ACHN (cell line): ENCODE results near the gene SORCS1.
"Not testable (repeated sequence)": the region's sequence is repeated elsewhere in the genome, so short reads cannot be mapped to it uniquely, and the experiment has no call there.

Experiments used
- DNase-seq: peaks from one replicate; pipeline ENCODE4 v3.0.0-alpha.2; 2015
- in situ Hi-C: cut with HindIII; loops from 2 replicates; pipeline ENCODE4 v1.10.0; 2017; ENCODE audit warnings: low sequenced_read_pairs, low pct_ligation_motif_present, low pct_unique_long_range_greater_than_20kb

The SORCS1 gene

DNA sequence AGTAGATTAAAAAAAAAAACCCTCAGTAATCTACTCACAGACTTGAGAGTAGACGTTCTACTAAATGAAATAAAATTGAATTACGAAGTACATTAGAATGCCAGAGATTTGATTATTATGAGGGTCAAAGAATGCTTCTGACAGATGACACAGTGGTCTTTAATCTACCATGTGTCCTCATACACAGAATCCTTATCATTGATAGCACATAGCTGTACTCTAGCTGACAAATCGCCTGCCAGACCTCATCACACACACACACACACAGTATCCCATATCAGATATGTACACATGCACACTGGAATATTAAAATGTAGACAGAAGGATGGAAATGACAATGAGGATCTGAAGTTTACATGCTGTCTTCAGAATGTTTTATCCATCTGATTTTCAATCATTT lies 104.6 kb downstream of the SORCS1 start:
- no peak for DNase-seq
- in situ Hi-C loops = no loop called here

DNA sequence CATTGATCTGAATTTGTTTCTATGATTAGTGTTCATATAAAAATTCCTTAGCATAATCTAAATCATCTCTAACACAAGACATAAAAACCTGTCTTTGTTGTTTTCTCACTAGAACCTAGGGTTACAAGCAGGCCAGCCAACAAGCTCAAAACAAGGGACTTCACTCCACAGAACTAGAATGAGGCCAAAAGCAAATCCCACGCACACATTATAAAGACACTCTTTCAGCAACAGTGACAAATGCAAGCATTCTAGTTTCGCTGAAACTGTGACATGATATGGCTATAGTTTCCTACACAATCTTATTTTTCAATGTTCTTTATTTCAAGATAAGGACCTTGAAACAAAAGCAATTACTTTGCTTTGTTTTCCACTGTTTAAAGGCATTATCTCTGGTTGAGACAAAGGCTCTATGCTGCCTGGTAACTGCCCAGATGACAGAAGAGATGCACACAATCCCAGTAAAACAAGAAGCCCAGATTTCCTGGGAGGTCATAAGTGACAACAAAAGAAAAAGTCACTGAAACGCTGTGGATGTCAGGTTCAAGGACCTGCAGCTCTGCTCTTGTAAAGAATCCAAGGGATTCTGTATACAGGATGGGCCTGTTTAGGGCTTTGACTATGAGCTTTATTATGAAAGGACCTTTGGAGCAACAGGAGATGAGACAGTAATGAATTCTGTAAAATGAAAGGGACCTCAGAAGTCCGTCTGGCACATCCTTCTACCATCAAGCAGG lies 105.3 kb downstream of the SORCS1 start:
- no peak for DNase-seq
- in situ Hi-C loops = no loop called here

- no peak for DNase-seq
- in situ Hi-C loops = no loop called here
These were observed 106.2 kb downstream of the SORCS1 start for GRCh38 chr10:107058331-107058730.

GRCh38 chr10:107056182-107056581 lies 108.3 kb downstream of the SORCS1 start:
- no peak for DNase-seq
- in situ Hi-C loops = no loop called here

DNA sequence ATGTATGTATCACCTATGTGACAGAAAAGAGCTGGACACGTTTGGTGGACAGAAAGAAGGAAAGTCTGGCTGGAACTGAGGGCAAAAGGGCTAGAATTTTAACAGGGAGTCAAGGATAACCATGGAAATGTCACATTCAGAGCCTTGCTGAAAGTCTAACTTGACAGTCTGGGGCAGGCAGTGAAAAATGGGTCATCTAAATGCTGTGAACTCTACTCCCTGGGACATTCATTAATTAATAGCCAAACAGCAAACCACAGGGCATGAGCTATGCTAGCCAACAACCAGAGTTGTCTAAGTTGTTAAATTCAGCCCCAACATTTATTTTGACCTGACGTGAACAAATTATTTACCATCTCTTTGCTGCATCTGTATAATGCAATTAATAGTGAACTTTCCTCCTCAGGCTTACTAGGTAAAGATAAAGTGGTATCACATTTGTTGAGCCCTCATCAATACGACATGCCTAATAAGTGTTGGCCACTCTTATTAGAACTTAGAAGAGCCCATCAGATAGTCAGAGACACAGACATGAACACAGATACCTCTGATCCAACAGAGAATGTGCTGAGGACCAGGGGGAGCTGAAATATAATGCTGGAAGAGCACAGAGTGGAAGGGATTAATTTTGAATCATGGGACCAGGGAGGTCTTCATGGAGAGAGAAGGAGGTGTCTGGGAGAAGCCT lies 109.9 kb downstream of the SORCS1 start:
- in situ Hi-C loops = no loop called here

DNA sequence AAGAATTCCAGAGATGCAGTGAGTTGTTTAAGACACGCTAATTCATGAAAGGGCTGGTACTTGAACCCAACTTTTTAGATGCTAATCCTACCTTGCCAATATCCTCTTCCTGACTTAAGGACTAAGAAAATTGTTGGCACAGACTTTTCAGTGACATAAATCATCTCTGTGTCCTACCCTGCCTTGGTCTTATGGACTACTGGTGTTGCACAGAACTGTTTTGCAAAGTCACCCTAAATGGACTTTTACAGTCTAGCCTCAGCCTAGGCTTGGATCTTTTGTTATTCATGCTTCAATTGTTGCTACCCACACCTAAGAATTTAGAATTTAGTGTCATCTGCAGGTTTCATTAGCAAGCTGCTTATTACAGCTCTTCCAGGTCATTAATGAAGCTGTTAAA lies 112.7 kb downstream of the SORCS1 start:
- no peak for DNase-seq
- in situ Hi-C loops = no loop called here

More for the DNA sequence above, 109.9 kb downstream of the SORCS1 start:
- no peak for DNase-seq

DNA sequence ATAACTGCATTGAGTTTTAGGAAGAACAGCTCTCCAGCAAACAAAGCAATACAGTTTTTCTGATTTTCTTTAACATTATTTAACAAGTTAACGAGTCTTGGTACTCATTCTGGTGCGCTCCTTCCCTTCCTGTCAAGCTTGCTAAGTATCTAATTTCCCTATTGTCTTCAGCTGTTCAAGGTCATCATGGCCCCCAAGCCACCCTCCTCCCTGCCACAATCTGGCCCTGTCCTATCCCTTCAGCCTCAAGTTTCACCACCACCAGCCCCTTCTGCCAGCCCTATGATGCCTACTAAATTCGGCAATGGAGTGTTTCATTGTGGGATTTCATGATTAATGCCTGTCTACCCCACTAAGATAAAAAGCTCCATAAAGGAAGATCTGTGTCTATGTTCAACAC lies 121.0 kb downstream of the SORCS1 start:
- in situ Hi-C loops = no loop called here
- DNase-seq = no peak

- no peak for DNase-seq
- in situ Hi-C loops = no loop called here
These were observed 127.0 kb downstream of the SORCS1 start for GRCh38 chr10:107037192-107038122.

DNA sequence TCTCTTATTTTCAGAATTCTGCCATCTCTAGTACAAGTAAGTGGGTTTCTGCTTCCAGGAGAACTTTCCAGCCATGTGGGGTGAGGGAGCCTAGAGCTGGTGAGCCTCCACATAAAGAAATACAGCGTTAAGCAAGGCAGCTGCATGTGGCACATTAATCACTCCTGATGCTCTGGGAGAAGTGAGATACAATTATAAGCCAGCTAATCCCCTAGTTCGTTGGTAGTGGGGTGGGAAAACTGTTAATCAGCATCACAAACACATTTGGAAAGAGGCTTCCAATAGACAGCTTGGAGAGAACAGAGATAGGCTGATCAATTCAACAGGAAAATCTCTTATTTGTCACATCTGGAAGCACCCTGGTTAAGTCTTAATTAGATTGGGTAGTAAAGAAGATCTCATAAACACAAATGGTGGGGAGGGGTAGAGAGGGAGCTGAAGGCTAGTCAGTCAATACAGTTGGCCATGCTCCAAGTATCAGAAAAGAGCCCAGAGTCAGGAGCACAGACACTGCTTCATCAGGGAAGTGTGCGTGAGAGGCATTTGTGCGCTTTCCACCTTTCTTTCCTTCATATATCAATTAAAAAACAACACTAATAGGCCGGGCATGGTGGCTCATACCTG lies 130.6 kb downstream of the SORCS1 start:
- no peak for DNase-seq
- in situ Hi-C loops = no loop called here

DNA sequence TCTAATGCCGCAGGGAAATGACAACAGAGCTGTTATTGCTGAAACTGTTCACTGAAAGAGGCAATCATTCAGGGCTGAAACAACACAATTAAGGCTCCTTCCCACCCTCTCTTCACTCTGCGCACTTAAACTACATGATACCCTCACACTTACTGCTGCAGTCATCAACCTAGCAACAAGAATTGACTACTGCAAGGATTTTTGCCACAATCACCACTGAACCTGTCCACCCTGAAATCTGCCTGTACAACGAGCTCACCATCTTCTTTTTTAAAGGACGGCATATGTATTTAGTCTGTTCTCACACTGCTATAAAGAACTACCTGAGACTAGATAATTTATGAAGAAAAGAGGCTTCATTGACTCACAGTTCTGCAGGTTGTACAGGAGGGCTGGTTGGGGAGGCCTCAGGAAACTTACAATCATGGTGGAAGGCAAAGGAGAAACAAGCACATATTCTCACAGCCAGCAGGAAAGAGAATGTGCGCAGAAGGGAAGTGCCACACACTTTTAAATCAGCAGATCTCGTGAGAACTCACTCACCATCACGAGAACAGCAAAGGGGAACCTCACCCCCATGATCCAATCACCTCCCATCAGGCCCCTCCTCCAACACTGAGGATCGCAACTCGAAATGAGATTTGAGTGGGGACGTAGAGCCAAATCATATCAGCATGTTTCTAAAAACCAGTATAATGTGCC lies 131.7 kb downstream of the SORCS1 start:
- in situ Hi-C loops = no loop called here
- DNase-seq = no peak

DNA sequence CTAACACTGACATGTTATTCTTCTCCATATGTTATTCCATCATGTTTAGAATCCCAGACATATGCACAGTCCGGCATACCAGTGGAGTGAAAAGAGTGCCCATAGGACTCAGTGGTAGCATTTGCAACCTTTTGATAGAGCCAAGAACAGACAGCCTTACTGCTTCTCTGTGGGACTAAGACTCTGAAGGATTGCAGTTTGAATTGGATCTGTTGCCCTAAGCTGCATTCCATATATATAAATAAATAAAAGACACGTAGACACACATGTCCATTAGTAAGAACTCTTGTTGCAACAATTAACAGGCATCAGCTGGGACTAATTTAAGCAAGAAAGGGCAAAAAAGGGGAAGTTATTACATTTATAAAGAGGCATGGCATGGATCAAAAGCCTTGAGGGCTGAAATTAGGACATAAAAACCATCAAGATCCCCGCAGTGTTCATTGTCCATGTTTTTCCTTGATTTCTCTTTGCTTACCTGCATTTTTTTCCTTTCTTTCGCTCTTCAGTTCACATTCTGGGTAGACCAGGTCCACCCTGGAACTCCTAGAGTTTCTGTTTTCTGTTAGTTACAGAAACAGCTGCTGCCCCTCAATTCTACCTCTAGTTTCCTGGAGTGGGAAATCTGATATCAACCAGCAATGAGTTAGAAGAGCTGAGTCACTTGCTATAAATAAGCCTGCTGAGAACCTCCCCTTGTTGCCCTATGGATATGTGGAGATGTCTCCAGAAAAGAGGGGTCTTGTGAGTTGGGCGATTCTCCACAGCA lies 132.4 kb downstream of the SORCS1 start:
- DNase-seq = no peak
- in situ Hi-C loops = no loop called here

DNA sequence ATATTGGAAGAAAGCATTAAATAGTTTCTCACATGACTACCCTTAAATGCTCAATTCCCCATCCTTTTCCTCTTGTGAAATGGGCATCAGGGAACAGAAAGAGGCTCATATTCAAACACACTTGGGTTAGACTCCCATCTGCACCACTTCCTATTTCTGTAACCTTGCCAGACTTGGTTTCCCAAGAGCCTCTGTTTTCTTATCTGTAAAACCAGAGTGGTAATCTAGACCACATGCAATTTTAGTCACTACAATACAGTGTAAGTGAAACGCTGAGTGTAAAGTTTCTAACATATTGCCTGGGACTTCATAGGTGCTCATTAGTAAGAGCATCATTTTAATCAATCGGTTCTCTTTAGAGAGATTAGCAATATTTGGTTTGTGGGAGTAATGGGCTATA lies 136.3 kb downstream of the SORCS1 start:
- in situ Hi-C loops = no loop called here
- no peak for DNase-seq

- no peak for DNase-seq
- in situ Hi-C loops = no loop called here
These were observed 138.8 kb downstream of the SORCS1 start for GRCh38 chr10:107025676-107026075.

GRCh38 chr10:107024033-107024432 lies 140.5 kb downstream of the SORCS1 start:
- DNase-seq, in situ Hi-C loops: not testable (repeated sequence)

GRCh38 chr10:107022600-107023354 lies 141.7 kb downstream of the SORCS1 start:
- in situ Hi-C loops = no loop called here
- DNase-seq = no peak

DNA sequence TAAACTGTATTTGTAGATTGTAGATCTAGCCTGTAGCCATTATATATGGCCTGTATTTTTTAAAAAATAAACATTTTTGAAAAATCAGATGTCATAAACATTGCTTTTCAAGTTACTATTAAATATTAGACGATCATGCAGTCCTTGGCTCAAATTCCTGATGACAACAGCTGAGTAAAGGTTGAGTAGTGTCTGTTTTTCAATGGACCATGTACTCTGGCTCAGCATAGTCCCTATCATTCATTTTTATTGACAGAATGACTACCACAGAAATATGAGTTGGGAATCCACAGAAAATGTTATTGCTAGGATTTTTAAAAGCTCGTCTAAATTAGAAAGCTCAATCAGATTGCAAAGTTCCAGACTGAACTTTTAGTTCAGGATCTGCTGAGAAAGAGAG lies 145.4 kb downstream of the SORCS1 start:
- in situ Hi-C loops = no loop called here
- no peak for DNase-seq
